Testis (tissue), 2 donors: ENCODE data around the gene THSD4.

ENCODE experiments used
- CTCF ChIP-seq, 3 experiments: fragments of 450-650 bp in 2 of 3; fragments of 200-600 bp in 1 of 3; sonication (generic) in 1 of 3; IDR thresholded peaks; one replicate each; pipeline ENCODE4 v1.5.1; 2016 to 2019; ENCODE audit warnings: antibody characterized with exemption in 3 of 3, mild to moderate bottlenecking in 2 of 3, moderate library complexity in 1 of 3
- POLR2A ChIP-seq: fragments of 450-650 bp; IDR thresholded peaks from one replicate; pipeline ENCODE4 v1.6.1; 2017; ENCODE audit warnings: antibody characterized with exemption, mild to moderate bottlenecking, moderate library complexity

GRCh38 chr15:71316911-71317310 lies 201.6 kb downstream of the THSD4 start:
- TF ChIP-seq CTCF (IDR thresholded peaks at IDR 0.05) (no peak), POLR2A (no peak)
